Naive thymus-derived CD4-positive, alpha-beta T cell (primary cell): ENCODE measurements around the gene KNDC1. TPM values are rescaled to one million over a fixed set of nuclear protein-coding genes. Genes with fewer than 3 reads are reported as not detected.
A peak's percentile ranks its signal among the peaks of the same experiment; 100 is the strongest.

Experiments used
- ATAC-seq: fragments of 150-1000 bp; cut with Tn5 transposase; 2 replicates; pipeline ENCODE4 v1.10.0; 2021; ENCODE audit warnings: mild to moderate bottlenecking, moderate library complexity
- CTCF ChIA-PET: fragments of 350-600 bp; sonication (Branson Sonifier 250); formaldehyde crosslinking; loops from one replicate; lab custom pipeline; 2021; ENCODE audit warnings: antibody characterized with exemption; lab: Charles Lee
- POLR2A ChIA-PET: fragments of 350-600 bp; sonication (Branson Sonifier 250); formaldehyde crosslinking; loops from one replicate; lab custom pipeline; 2021; ENCODE audit warnings: antibody characterized with exemption, inconsistent platforms; lab: Charles Lee
- DNase-seq, 9 donors: peaks; one replicate each; pipeline versions ENCODE4 v3.0.0 to v3.0.0-alpha.2; 2020 to 2022; ENCODE audit warnings: mixed read lengths in 1 of 9
- H3K27ac ChIP-seq: one replicate; pipeline ENCODE4 v1.7.0; 2013; ENCODE audit warnings: mild to moderate bottlenecking, low read depth, low read length, moderate library complexity
- H3K27me3 ChIP-seq, 2 donors: one replicate each; pipeline ENCODE4 v1.7.0; 2013; ENCODE audit warnings: low read length in 2 of 2, mild to moderate bottlenecking in 2 of 2, moderate library complexity in 2 of 2; ENCODE audit not compliant: control insufficient read depth in 2 of 2, insufficient read depth in 2 of 2
- H3K36me3 ChIP-seq, 3 experiments: 1 replicate in 2 of 3; 2 replicates in 1 of 3; pipeline ENCODE4 v1.7.0; 2013; ENCODE audit warnings: low read length in 3 of 3, mild to moderate bottlenecking in 3 of 3, moderate library complexity in 1 of 3; ENCODE audit not compliant: insufficient read depth in 3 of 3, control insufficient read depth in 2 of 3
- H3K4me1 ChIP-seq, 2 donors: one replicate each; pipeline ENCODE4 v1.7.0; 2013; ENCODE audit warnings: low read length in 2 of 2, mild to moderate bottlenecking in 2 of 2, moderate library complexity in 1 of 2; ENCODE audit not compliant: control insufficient read depth in 2 of 2, insufficient read depth in 2 of 2
- H3K4me3 ChIP-seq: 2 replicates; pipeline ENCODE4 v1.7.0; 2013; ENCODE audit warnings: mild to moderate bottlenecking, low read length
- H3K9me3 ChIP-seq, 3 experiments: 1 replicate in 2 of 3; 2 replicates in 1 of 3; pipeline ENCODE4 v1.7.0; 2013; ENCODE audit warnings: low read length in 3 of 3; ENCODE audit not compliant: control insufficient read depth in 2 of 3
- H3K27ac Mint-ChIP-seq, 9 donors: one replicate each; pipeline ENCODE4 v1.8.0; 2020 to 2022; ENCODE audit warnings: mixed read lengths in 9 of 9, mild to moderate bottlenecking in 8 of 9, moderate library complexity in 5 of 9, inconsistent platforms in 2 of 9
- H3K27me3 Mint-ChIP-seq, 5 donors: one replicate each; pipeline ENCODE4 v1.8.0; 2021 to 2022; ENCODE audit warnings: mixed read lengths in 5 of 5, mild to moderate bottlenecking in 1 of 5
- H3K36me3 Mint-ChIP-seq, 5 donors: one replicate each; pipeline ENCODE4 v1.8.0; 2020 to 2022; ENCODE audit warnings: mixed read lengths in 5 of 5, mild to moderate bottlenecking in 3 of 5, inconsistent platforms in 1 of 5
- H3K4me1 Mint-ChIP-seq, 7 donors: one replicate each; pipeline ENCODE4 v1.8.0; 2020 to 2022; ENCODE audit warnings: mixed read lengths in 7 of 7, mild to moderate bottlenecking in 3 of 7, inconsistent platforms in 1 of 7
- H3K4me3 Mint-ChIP-seq, 10 donors: one replicate each; pipeline ENCODE4 v1.8.0; 2020 to 2022; ENCODE audit warnings: mild to moderate bottlenecking in 10 of 10, mixed read lengths in 10 of 10, moderate library complexity in 6 of 10, inconsistent platforms in 2 of 10
- H3K9me3 Mint-ChIP-seq, 11 donors: one replicate each; pipeline ENCODE4 v1.8.0; 2020 to 2022; ENCODE audit warnings: mixed read lengths in 11 of 11, mild to moderate bottlenecking in 4 of 11, inconsistent platforms in 1 of 11, moderate library complexity in 1 of 11
- intact Hi-C, 2 donors: fragments of 100-400 bp; cut with micrococcal nuclease; formaldehyde crosslinking; loops; one replicate each; pipeline ENCODE4 v1.15.1; 2023
- polyA plus RNA-seq, 2 donors: library from polyadenylated mRNA; unstranded; fragments of 300-500 nt; fragmentation: Illumina TruSeq; gene quantifications; one replicate each; pipeline ENCODE4 v1.2.3, GENCODE V29; 2021
- total RNA-seq, 6 experiments: library from RNA in 5 of 6; stranded (reverse) in 5 of 6; gene quantifications; 1 replicate in 5 of 6; 2 replicates in 1 of 6; pipeline ENCODE4 v1.2.3 and lab custom pipeline; 2021 to 2026

Gene KNDC1
- total and polyA plus RNA-seq, 7 experiments from 2014 or later, result 0.05 to 3.6 (median 0.60) TPM; not detected in 3

GRCh38 chr10:133226251-133226808 lies 66.3 kb downstream of the KNDC1 start:
- POLR2A ChIA-PET, result no interaction called here
- Mint-ChIP-seq H3K4me1 (peaks cover 0 to 17% (median 7%) of the 10 kb centered on the region in 7 donors), H3K4me3 (peak overlapping the region in 1 of 10 donors; percentile 72), H3K27ac (peak overlapping the region in 1 of 9 donors; percentile 29), H3K36me3 (no peaks in the 10 kb centered on the region), H3K27me3 (peaks cover 19 to 43% (median 34%) of the 10 kb centered on the region in 5 donors), H3K9me3 (peaks cover 0 to 2% (median 0%) of the 10 kb centered on the region in 11 donors)
- H3K27me3 ChIP-seq, result peaks cover 3 to 5% of the 10 kb centered on the region in 2 donors
- intact Hi-C loops, result no loop called here
- H3K36me3 ChIP-seq, result no peaks in the 10 kb centered on the region
- ATAC-seq (no peak), DNase-seq (no peak)
- H3K27ac ChIP-seq, result no peak overlapping the region
- H3K9me3 ChIP-seq, result no peaks in the 10 kb centered on the region
- CTCF ChIA-PET, result no interaction called here
- no peak overlapping the region for H3K4me3 ChIP-seq
- no peaks in the 10 kb centered on the region for H3K4me1 ChIP-seq

- Mint-ChIP-seq H3K36me3 (no peaks in the 10 kb centered on the region), H3K27ac (no peak overlapping the region), H3K9me3 (peaks cover 0 to 2% (median 0%) of the 10 kb centered on the region in 11 donors), H3K4me3 (no peak overlapping the region), H3K4me1 (peaks cover 0 to 20% (median 8%) of the 10 kb centered on the region in 7 donors), H3K27me3 (peaks cover 21 to 51% (median 42%) of the 10 kb centered on the region in 5 donors)
- POLR2A ChIA-PET, result no interaction called here
- no peaks in the 10 kb centered on the region for H3K4me1 ChIP-seq
- intact Hi-C loops, result no loop called here
- H3K36me3 ChIP-seq, result no peaks in the 10 kb centered on the region
- ATAC-seq, result no peak
- H3K4me3 ChIP-seq, result no peak overlapping the region
- H3K9me3 ChIP-seq, result no peaks in the 10 kb centered on the region
- H3K27ac ChIP-seq, result no peak overlapping the region
- H3K27me3 ChIP-seq, result peaks cover 3 to 10% of the 10 kb centered on the region in 2 donors
- DNase-seq, result peak in 1 of 9 donors; percentile 2
- CTCF ChIA-PET, result interaction anchor here (0.7 kb wide), 1 partner anchor 52 kb away, joined by 6 read pairs; no protein-coding TSS in a partner anchor
These were observed 67.2 kb downstream of the KNDC1 start for GRCh38 chr10:133227256-133227655.

- ATAC-seq, result no peak
These were observed 69.4 kb downstream of the KNDC1 start for GRCh38 chr10:133229265-133230043.

GRCh38 chr10:133230044-133230361 lies 70.0 kb downstream of the KNDC1 start, which contains the start of gene UTF1:
TSS of gene UTF1 (plus strand) at chr10:133230217. CDS start at chr10:133230289, 72 bp downstream.
- H3K4me3 Mint-ChIP-seq, result peak within 1 kb of the TSS in 9 of 10 donors; percentile 51 to 71 (median 59)
- no peaks in the 10 kb centered on the region for H3K9me3 ChIP-seq
- peaks cover 3 to 12% of the 10 kb centered on the region in 2 donors for H3K27me3 ChIP-seq
- H3K27ac ChIP-seq, result no peak within 1 kb of the TSS
- H3K4me1 ChIP-seq, result no peaks in the 10 kb centered on the region
- no peaks in the 10 kb centered on the region for H3K36me3 ChIP-seq
- ATAC-seq, result no peak
- intact Hi-C loops, result loop anchor here in 1 of 2 donors (10.0 kb wide), 1 partner anchor 85 kb away; no protein-coding TSS in a partner anchor
- H3K27ac Mint-ChIP-seq, result peak within 1 kb of the TSS in 1 of 9 donors; percentile 52
- H3K4me1 Mint-ChIP-seq, result peaks cover 0 to 20% (median 8%) of the 10 kb centered on the region in 7 donors
- H3K36me3 Mint-ChIP-seq, result no peaks in the 10 kb centered on the region
- H3K9me3 Mint-ChIP-seq, result peaks cover 0 to 4% (median 0%) of the 10 kb centered on the region in 11 donors
- DNase-seq, result peak in 1 of 9 donors; percentile 6
- POLR2A ChIA-PET, result no interaction called here
- no peak within 1 kb of the TSS for H3K4me3 ChIP-seq
- CTCF ChIA-PET, result no interaction called here
- H3K27me3 Mint-ChIP-seq, result peaks cover 31 to 71% (median 53%) of the 10 kb centered on the region in 5 donors

More at GRCh38 chr10:133229265-133230043, 69.4 kb downstream of the KNDC1 start:
- no peak overlapping the region for H3K27ac ChIP-seq
- peak overlapping the region in 9 of 10 donors; percentile 51 to 71 (median 59) for H3K4me3 Mint-ChIP-seq
- peaks cover 3 to 12% of the 10 kb centered on the region in 2 donors for H3K27me3 ChIP-seq
- H3K36me3 Mint-ChIP-seq, result no peaks in the 10 kb centered on the region
- H3K9me3 ChIP-seq, result no peaks in the 10 kb centered on the region
- no peaks in the 10 kb centered on the region for H3K36me3 ChIP-seq
- peak in 1 of 9 donors; percentile 2 for DNase-seq
- CTCF ChIA-PET, result no interaction called here
- H3K4me1 ChIP-seq, result no peaks in the 10 kb centered on the region
- intact Hi-C loops, result loop anchor here in 1 of 2 donors (10.0 kb wide), 1 partner anchor 85 kb away; no protein-coding TSS in a partner anchor
- no peak overlapping the region for H3K4me3 ChIP-seq
- H3K27ac Mint-ChIP-seq, result peak overlapping the region in 1 of 9 donors; percentile 52
- peaks cover 31 to 66% (median 53%) of the 10 kb centered on the region in 5 donors for H3K27me3 Mint-ChIP-seq
- POLR2A ChIA-PET, result no interaction called here
- peaks cover 0 to 20% (median 8%) of the 10 kb centered on the region in 7 donors for H3K4me1 Mint-ChIP-seq
- H3K9me3 Mint-ChIP-seq, result peaks cover 0 to 4% (median 0%) of the 10 kb centered on the region in 11 donors

GRCh38 chr10:133230387-133231195 lies 70.6 kb downstream of the KNDC1 start:
- H3K4me1 ChIP-seq, result no peaks in the 10 kb centered on the region
- Mint-ChIP-seq H3K9me3 (peaks cover 0 to 4% (median 0%) of the 10 kb centered on the region in 11 donors), H3K36me3 (no peaks in the 10 kb centered on the region), H3K4me3 (peak overlapping the region in 4 of 10 donors; percentile 29 to 67 (median 42)), H3K27me3 (peaks cover 31 to 73% (median 53%) of the 10 kb centered on the region in 5 donors), H3K4me1 (peaks cover 0 to 18% (median 8%) of the 10 kb centered on the region in 7 donors), H3K27ac (no peak overlapping the region)
- DNase-seq, result peak in 1 of 9 donors; percentile 7
- ChIA-PET POLR2A (no interaction called here), CTCF (no interaction called here)
- no peak overlapping the region for H3K27ac ChIP-seq
- peaks cover 3 to 12% of the 10 kb centered on the region in 2 donors for H3K27me3 ChIP-seq
- no peak overlapping the region for H3K4me3 ChIP-seq
- H3K36me3 ChIP-seq, result no peaks in the 10 kb centered on the region
- intact Hi-C loops, result loop anchor here in 1 of 2 donors (10.0 kb wide), 1 partner anchor 86 kb away; no protein-coding TSS in a partner anchor
- no peaks in the 10 kb centered on the region for H3K9me3 ChIP-seq
- peak; percentile 28 for ATAC-seq
